ENCODE results near the gene PTPRK. TPM values are rescaled to one million over a fixed set of nuclear protein-coding genes. Genes with fewer than 3 reads are reported as not detected.

Gene PTPRK
- polyA plus RNA-seq, 1 donor (not counting 4 experiments of a cell fraction or from before 2014, with no cell fraction given), result 52.7 TPM

DNA sequence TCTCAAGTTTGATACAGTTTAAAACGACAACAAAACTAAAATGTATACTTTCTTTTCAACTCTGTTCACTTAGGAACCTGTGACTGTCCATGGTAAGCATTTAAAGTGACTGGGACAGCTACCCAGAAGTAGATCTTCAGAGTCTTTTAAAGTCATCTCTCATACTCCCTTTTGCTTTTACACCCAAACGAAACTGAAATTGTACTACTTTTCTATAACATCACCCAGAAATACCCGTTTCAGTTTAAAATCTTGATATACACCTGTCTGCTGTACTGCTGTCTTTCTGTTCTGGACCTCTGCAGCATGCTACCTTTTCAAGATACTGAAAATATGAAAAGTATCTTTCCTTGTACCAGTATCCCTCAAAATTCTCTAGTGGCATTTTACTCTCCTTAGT lies 449.2 kb downstream of the PTPRK start:
- no peaks in the 10 kb centered on the region for H3K27me3 ChIP-seq (ENCODE audit: control insufficient read depth, extremely low read depth, insufficient read depth, low read length)
- no peaks in the 10 kb centered on the region for H3K9me3 ChIP-seq (ENCODE audit: control insufficient read depth, low read depth, low read length)
- H4K20me1 ChIP-seq (ENCODE audit: control insufficient read depth, extremely low read depth, insufficient read depth, low read length), result no peaks in the 10 kb centered on the region
- DNase-seq (ENCODE audit: low read depth, low spot score) (no peak), FAIRE-seq (no peak)
- peaks cover 10 to 11% of the 10 kb centered on the region in 2 experiments for H3K36me3 ChIP-seq (ENCODE audit: control insufficient read depth in 2 of 2, extremely low read depth in 1 of 2, insufficient read depth in 2 of 2, low read length in 2 of 2)
- no peaks in the 10 kb centered on the region for H3K4me1 ChIP-seq (ENCODE audit: control insufficient read depth, extremely low read depth, insufficient read depth, low read length)
- H3K9me1 ChIP-seq (ENCODE audit: control insufficient read depth, extremely low read depth, insufficient read depth, low read length), result no peaks in the 10 kb centered on the region
- no peak overlapping the region for H2AFZ ChIP-seq (ENCODE audit: control insufficient read depth, low read length)
- no peak overlapping the region for H3K4me2 ChIP-seq (ENCODE audit: control insufficient read depth, extremely low read depth, insufficient read depth, low read depth, low read length)
- TF ChIP-seq, protein P1, sequence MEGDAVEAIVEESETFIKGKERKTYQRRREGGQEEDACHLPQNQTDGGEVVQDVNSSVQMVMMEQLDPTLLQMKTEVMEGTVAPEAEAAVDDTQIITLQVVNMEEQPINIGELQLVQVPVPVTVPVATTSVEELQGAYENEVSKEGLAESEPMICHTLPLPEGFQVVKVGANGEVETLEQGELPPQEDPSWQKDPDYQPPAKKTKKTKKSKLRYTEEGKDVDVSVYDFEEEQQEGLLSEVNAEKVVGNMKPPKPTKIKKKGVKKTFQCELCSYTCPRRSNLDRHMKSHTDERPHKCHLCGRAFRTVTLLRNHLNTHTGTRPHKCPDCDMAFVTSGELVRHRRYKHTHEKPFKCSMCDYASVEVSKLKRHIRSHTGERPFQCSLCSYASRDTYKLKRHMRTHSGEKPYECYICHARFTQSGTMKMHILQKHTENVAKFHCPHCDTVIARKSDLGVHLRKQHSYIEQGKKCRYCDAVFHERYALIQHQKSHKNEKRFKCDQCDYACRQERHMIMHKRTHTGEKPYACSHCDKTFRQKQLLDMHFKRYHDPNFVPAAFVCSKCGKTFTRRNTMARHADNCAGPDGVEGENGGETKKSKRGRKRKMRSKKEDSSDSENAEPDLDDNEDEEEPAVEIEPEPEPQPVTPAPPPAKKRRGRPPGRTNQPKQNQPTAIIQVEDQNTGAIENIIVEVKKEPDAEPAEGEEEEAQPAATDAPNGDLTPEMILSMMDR (optimal IDR thresholded peaks at IDR 0.05 in 1 of 3, IDR thresholded peaks at IDR 0.05 in 1 of 3, conservative IDR thresholded peaks at IDR 0.05 in 1 of 3; ENCODE audit: extremely low read depth in 1 of 3, insufficient read depth in 2 of 3, low read length in 3 of 3), result no peak
- TF ChIP-seq EZH2 (IDR thresholded peaks at IDR 0.05; ENCODE audit: low read length), result no peak
- dilution Hi-C loops (cut with MboI; ENCODE audit: extremely low pct_ligation_motif_present, low sequenced_read_pairs), result no loop called here
- no peak overlapping the region for H3K9ac ChIP-seq (ENCODE audit: control insufficient read depth, extremely low read depth, insufficient read depth, low read length)
- no peak overlapping the region for H3K27ac ChIP-seq (ENCODE audit: control insufficient read depth, insufficient read depth, low read length)
- H3K4me3 ChIP-seq (ENCODE audit: control insufficient read depth in 2 of 3, extremely low read depth in 1 of 3, insufficient read depth in 2 of 3, low read depth in 1 of 3, low read length in 3 of 3), result no peak overlapping the region
- H3K79me2 ChIP-seq (ENCODE audit: control insufficient read depth, insufficient read depth, low read length), result no peaks in the 10 kb centered on the region

DNA sequence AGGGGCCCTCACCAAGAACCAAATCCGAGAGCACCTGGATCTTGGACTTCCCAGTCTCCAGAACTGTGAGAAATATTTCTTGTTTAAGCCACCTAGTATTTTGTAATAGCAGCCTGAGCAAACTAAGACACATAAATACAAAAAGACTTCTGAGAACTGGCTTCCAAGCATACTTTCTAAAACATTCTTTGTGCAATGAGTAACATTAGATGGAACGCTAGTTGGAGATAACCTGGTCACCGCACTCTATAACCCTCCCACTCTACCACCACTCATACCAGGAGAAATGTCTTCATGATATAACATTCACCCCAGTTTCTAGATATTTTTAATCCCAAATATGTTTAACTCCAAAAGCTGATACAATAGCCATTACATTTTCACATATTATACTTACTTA lies 450.0 kb downstream of the PTPRK start:
- Histone ChIP-seq H4K20me1 (ENCODE audit: control insufficient read depth, extremely low read depth, insufficient read depth, low read length) (no peaks in the 10 kb centered on the region), H3K4me3 (ENCODE audit: control insufficient read depth in 2 of 3, extremely low read depth in 1 of 3, insufficient read depth in 2 of 3, low read depth in 1 of 3, low read length in 3 of 3) (no peak overlapping the region), H3K4me2 (ENCODE audit: control insufficient read depth, extremely low read depth, insufficient read depth, low read depth, low read length) (no peak overlapping the region), H3K9ac (ENCODE audit: control insufficient read depth, extremely low read depth, insufficient read depth, low read length) (no peak overlapping the region), H3K27ac (ENCODE audit: control insufficient read depth, insufficient read depth, low read length) (no peak overlapping the region), H3K9me3 (ENCODE audit: control insufficient read depth, low read depth, low read length) (no peaks in the 10 kb centered on the region), H3K9me1 (ENCODE audit: control insufficient read depth, extremely low read depth, insufficient read depth, low read length) (no peaks in the 10 kb centered on the region), H3K79me2 (ENCODE audit: control insufficient read depth, insufficient read depth, low read length) (no peaks in the 10 kb centered on the region), H3K36me3 (ENCODE audit: control insufficient read depth in 2 of 2, extremely low read depth in 1 of 2, insufficient read depth in 2 of 2, low read length in 2 of 2) (peaks cover 11 to 12% of the 10 kb centered on the region in 2 experiments), H3K4me1 (ENCODE audit: control insufficient read depth, extremely low read depth, insufficient read depth, low read length) (no peaks in the 10 kb centered on the region), H2AFZ (ENCODE audit: control insufficient read depth, low read length) (no peak overlapping the region), H3K27me3 (ENCODE audit: control insufficient read depth, extremely low read depth, insufficient read depth, low read length) (no peaks in the 10 kb centered on the region)
- FAIRE-seq, result no peak
- DNase-seq (ENCODE audit: low read depth, low spot score), result no peak
- dilution Hi-C loops (cut with MboI; ENCODE audit: extremely low pct_ligation_motif_present, low sequenced_read_pairs), result no loop called here
- TF ChIP-seq, protein P1 (optimal IDR thresholded peaks at IDR 0.05 in 1 of 3, IDR thresholded peaks at IDR 0.05 in 1 of 3, conservative IDR thresholded peaks at IDR 0.05 in 1 of 3; ENCODE audit: extremely low read depth in 1 of 3, insufficient read depth in 2 of 3, low read length in 3 of 3), result no peak
- no peak for TF ChIP-seq EZH2 (IDR thresholded peaks at IDR 0.05; ENCODE audit: low read length)

Measured in keratinocyte (primary cell).